ENCODE measurements around the gene DHRS1.
A peak's percentile ranks its signal among the peaks of the same experiment; 100 is the strongest.

DNA sequence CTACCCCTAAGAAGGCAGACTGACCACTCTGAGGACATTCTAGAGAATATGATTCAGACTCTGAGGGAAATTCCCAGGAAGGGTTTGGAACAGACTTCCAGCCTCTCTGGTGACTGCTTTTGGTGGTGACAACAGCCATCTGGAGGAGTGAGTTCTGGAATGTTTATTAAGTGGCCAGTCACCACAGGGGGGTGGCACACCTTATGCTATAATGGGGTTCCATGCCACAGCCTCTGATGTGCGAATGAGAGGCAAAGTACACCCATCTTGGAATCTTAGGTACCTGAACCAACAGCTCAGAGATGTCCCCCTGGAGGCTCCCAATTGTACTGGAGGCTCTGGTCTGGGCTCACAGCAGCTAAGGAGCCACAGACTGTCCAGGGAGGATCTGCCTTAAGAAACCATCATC lies 47.7 kb downstream of the DHRS1 start:
- TF ChIP-seq EZH2 (IDR thresholded peaks at IDR 0.05) (no peak), TCF7L2 (IDR thresholded peaks at IDR 0.05; ENCODE audit: borderline replicate concordance, extremely low read depth, insufficient read depth, insufficient read length) (no peak), CTCF (IDR thresholded peaks at IDR 0.05 in 2 of 3, conservative IDR thresholded peaks at IDR 0.05 in 1 of 3; ENCODE audit: borderline replicate concordance in 1 of 3, insufficient read depth in 1 of 3, low read depth in 2 of 3, low read length in 2 of 3) (peak in 1 of 3 experiments; percentile 27; a peak in 1 of 6 replicates), RAD21 (IDR thresholded peaks at IDR 0.05; ENCODE audit: low read depth) (no peak), POLR2A (IDR thresholded peaks at IDR 0.05; ENCODE audit: borderline replicate concordance, extremely low read depth, insufficient read depth, insufficient read length) (no peak), EGR1 (IDR thresholded peaks at IDR 0.05; ENCODE audit: low read depth) (no peak), POLR2AphosphoS5 (IDR thresholded peaks at IDR 0.05; ENCODE audit: low read depth, low read length) (no peak), EZH2phosphoT487 (IDR thresholded peaks at IDR 0.05; ENCODE audit: borderline replicate concordance) (no peak), FOSL1 (IDR thresholded peaks at IDR 0.05; ENCODE audit: low read depth) (no peak), JUND (IDR thresholded peaks at IDR 0.05) (no peak), CEBPB (IDR thresholded peaks at IDR 0.05; ENCODE audit: low read depth) (no peak)
- TF ChIP-seq, protein P1, sequence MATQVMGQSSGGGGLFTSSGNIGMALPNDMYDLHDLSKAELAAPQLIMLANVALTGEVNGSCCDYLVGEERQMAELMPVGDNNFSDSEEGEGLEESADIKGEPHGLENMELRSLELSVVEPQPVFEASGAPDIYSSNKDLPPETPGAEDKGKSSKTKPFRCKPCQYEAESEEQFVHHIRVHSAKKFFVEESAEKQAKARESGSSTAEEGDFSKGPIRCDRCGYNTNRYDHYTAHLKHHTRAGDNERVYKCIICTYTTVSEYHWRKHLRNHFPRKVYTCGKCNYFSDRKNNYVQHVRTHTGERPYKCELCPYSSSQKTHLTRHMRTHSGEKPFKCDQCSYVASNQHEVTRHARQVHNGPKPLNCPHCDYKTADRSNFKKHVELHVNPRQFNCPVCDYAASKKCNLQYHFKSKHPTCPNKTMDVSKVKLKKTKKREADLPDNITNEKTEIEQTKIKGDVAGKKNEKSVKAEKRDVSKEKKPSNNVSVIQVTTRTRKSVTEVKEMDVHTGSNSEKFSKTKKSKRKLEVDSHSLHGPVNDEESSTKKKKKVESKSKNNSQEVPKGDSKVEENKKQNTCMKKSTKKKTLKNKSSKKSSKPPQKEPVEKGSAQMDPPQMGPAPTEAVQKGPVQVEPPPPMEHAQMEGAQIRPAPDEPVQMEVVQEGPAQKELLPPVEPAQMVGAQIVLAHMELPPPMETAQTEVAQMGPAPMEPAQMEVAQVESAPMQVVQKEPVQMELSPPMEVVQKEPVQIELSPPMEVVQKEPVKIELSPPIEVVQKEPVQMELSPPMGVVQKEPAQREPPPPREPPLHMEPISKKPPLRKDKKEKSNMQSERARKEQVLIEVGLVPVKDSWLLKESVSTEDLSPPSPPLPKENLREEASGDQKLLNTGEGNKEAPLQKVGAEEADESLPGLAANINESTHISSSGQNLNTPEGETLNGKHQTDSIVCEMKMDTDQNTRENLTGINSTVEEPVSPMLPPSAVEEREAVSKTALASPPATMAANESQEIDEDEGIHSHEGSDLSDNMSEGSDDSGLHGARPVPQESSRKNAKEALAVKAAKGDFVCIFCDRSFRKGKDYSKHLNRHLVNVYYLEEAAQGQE (IDR thresholded peaks at IDR 0.05; ENCODE audit: low read depth) = no peak
- TF ChIP-seq, protein P2, sequence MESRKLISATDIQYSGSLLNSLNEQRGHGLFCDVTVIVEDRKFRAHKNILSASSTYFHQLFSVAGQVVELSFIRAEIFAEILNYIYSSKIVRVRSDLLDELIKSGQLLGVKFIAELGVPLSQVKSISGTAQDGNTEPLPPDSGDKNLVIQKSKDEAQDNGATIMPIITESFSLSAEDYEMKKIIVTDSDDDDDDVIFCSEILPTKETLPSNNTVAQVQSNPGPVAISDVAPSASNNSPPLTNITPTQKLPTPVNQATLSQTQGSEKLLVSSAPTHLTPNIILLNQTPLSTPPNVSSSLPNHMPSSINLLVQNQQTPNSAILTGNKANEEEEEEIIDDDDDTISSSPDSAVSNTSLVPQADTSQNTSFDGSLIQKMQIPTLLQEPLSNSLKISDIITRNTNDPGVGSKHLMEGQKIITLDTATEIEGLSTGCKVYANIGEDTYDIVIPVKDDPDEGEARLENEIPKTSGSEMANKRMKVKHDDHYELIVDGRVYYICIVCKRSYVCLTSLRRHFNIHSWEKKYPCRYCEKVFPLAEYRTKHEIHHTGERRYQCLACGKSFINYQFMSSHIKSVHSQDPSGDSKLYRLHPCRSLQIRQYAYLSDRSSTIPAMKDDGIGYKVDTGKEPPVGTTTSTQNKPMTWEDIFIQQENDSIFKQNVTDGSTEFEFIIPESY (IDR thresholded peaks at IDR 0.05; ENCODE audit: extremely low read depth, insufficient replicate concordance, low read length) = no peak

All from HCT116 (cell line).